Measurements from ENCODE around the gene NR1D1.

The NR1D1 gene

GRCh38 chr17:40122999-40123810 lies 22.8 kb upstream of the NR1D1 start:
- TF ChIP-seq TAF1 (IDR thresholded peaks at IDR 0.05; ENCODE audit: borderline replicate concordance, insufficient read depth, low read length) (no peak), SIN3A (IDR thresholded peaks at IDR 0.05; ENCODE audit: borderline replicate concordance, insufficient read depth, low read length) (peak; percentile 69; the same call in 1 of the 2 replicates)

DNA sequence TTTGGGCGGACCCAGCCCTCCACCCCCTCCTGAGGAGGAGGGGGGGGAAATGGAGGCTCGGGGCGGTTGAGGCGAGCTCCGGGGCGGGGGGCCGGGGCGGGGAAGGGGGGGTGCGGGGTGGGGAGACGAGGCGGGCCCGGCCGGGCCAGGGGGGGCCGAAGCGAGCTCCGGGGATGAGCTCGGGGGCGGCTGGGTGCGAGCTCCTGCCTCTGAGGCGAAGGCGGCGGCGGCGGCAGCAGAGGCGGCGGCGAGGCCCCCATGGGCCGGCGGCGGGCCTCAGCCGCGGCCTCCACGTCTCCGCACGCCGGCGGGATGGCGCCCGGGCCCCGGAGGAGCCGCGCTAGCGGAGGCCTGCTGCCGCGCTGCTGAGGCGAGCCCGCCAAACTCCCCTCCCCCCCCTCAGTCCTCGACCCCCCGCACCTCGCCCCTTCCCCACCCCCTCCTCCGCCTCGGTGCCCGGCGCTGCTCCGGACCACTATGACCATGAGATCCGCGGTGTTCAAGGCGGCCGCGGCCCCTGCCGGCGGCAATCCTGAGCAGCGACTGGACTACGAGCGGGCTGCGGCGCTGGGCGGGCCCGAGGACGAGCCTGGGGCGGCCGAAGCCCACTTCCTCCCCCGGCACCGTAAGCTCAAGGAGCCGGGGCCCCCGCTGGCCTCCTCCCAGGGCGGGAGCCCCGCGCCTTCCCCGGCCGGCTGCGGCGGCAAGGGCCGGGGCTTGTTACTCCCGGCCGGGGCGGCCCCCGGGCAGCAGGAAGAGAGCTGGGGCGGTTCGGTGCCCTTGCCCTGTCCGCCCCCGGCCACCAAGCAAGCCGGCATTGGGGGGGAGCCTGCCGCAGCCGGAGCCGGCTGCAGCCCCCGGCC lies 22.0 kb upstream of the NR1D1 start:
- TF ChIP-seq TAF1 (IDR thresholded peaks at IDR 0.05; ENCODE audit: borderline replicate concordance, insufficient read depth, low read length) = 0 out of 2 replicates have a peak, but pooled peaks have one; percentile 37
- no peak for TF ChIP-seq SIN3A (IDR thresholded peaks at IDR 0.05; ENCODE audit: borderline replicate concordance, insufficient read depth, low read length)

DNA sequence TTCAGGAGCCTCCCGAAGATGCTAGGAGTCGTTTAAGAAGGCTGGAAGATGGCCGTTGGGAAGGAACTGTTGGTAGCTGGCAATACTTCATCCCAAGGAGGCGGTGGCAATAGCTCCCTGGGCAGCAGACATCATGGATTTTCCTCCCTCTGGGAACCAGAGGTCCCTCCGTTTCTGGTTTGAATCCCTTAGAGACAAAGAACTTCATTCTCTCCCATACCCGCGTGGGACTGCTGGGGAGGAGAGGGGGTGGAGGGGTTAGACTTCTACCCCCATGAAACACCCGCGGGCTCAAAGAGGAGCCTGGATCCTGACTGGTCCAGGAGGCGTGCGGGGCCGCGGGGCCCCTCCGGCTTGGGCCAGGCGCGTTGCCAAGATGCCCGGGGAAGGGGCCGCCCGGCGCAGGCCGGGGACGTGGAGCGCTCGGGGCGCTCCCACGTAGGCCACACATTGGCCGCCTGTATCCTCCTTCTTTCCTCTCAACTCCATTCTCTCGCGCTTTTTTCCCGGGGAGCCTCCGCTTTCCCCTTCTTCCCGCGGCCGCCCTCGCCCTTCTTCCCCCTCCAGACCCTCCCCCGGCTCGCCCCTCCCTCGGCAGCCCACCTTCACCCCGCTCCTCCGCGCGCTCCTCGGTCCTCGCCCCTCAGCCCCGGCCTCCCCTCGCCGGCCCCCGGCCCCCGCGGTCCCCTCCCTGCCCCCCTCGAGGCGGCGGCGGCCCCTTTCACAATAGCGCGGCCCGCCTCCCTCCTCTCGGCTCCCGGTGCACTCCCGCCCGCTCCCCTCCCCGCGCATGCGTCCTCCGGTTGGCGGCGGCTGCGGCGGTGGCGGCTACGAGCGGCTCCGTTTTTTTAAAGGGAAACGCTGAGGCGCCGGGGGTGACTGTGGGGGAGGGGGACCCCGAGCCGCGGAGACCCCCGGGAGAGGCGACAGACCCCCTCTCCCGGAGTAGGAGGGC lies 21.1 kb upstream of the NR1D1 start, which contains the start of gene MSL1:
Gene MSL1 (plus strand): TSS at position 791 of the 955 bp plus-strand sequence. CDS start 642 bp downstream, outside the sequence.
- peak; percentile 68 for TF ChIP-seq POLR2AphosphoS5 (IDR thresholded peaks at IDR 0.05; ENCODE audit: low read depth, low read length)
- TF ChIP-seq TAF1 (IDR thresholded peaks at IDR 0.05; ENCODE audit: borderline replicate concordance, insufficient read depth, low read length) = no peak; the same call in 1 of the 2 replicates
- TF ChIP-seq SIN3A (IDR thresholded peaks at IDR 0.05; ENCODE audit: borderline replicate concordance, insufficient read depth, low read length) = 0 out of 2 replicates have a peak, but pooled peaks have one; percentile 21
- no peak for TF ChIP-seq REST (IDR thresholded peaks at IDR 0.05; ENCODE audit: insufficient read depth in 1 of 2, low read depth in 2 of 2, low read length in 2 of 2)
- TF ChIP-seq FOXP2 (optimal IDR thresholded peaks at IDR 0.05; ENCODE audit: borderline replicate concordance, extremely low read depth, extremely low read length, insufficient read depth) = no peak

GRCh38 chr17:40115101-40115436 lies 14.7 kb upstream of the NR1D1 start:
- TF ChIP-seq FOXP2 (optimal IDR thresholded peaks at IDR 0.05; ENCODE audit: borderline replicate concordance, extremely low read depth, extremely low read length, insufficient read depth) (no peak), POLR2AphosphoS5 (IDR thresholded peaks at IDR 0.05; ENCODE audit: low read depth, low read length) (no peak), REST (IDR thresholded peaks at IDR 0.05; ENCODE audit: insufficient read depth in 1 of 2, low read depth in 2 of 2, low read length in 2 of 2) (no peak), TAF1 (IDR thresholded peaks at IDR 0.05; ENCODE audit: borderline replicate concordance, insufficient read depth, low read length) (no peak), SIN3A (IDR thresholded peaks at IDR 0.05; ENCODE audit: borderline replicate concordance, insufficient read depth, low read length) (no peak)

DNA sequence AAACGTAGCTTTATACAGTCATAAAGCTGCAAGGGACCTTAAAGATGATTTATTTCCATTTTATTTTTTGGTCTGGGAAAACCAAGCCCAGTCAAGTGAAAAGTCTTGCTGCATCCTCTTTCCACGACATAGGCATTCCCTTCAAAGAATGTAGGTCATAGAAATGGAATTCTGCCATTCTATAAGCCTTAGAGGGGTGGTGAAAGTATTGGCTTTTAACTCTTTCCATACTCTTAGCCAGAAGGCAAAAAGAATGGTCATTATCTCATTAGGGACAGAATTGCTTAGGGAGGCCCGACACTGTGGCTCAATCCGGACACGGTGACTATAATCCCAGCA lies 13.5 kb upstream of the NR1D1 start:
- no peak for TF ChIP-seq FOXP2 (optimal IDR thresholded peaks at IDR 0.05; ENCODE audit: borderline replicate concordance, extremely low read depth, extremely low read length, insufficient read depth)
- TF ChIP-seq SIN3A (IDR thresholded peaks at IDR 0.05; ENCODE audit: borderline replicate concordance, insufficient read depth, low read length) = no peak
- TF ChIP-seq POLR2AphosphoS5 (IDR thresholded peaks at IDR 0.05; ENCODE audit: low read depth, low read length) = no peak
- TF ChIP-seq REST (IDR thresholded peaks at IDR 0.05; ENCODE audit: insufficient read depth in 1 of 2, low read depth in 2 of 2, low read length in 2 of 2) = no peak
- no peak for TF ChIP-seq TAF1 (IDR thresholded peaks at IDR 0.05; ENCODE audit: borderline replicate concordance, insufficient read depth, low read length)

All from PFSK-1 (cell line).